Lung (tissue), 12 donors: Measurements from ENCODE around the gene SLMAP. TPM values are rescaled to one million over a fixed set of nuclear protein-coding genes. Genes with fewer than 3 reads are reported as not detected.
A peak's percentile ranks its signal among the peaks of the same experiment; 100 is the strongest.

Experiments used
- ATAC-seq: fragments of 200-7000 bp; cut with Tn5 transposase; one replicate; pipeline ENCODE4 v1.9.1; 2020; ENCODE audit warnings: moderate number of reproducible peaks; ENCODE audit not compliant: insufficient read depth, low FRiP score
- DNase-seq, 3 donors: peaks; one replicate each; pipeline ENCODE4 v3.0.0-alpha.2; 2013 to 2017
- H3K27ac ChIP-seq, 2 donors: one replicate each; pipeline ENCODE4 v1.5.1; 2013; ENCODE audit warnings: mild to moderate bottlenecking in 2 of 2, moderate library complexity in 2 of 2, control low read depth in 1 of 2, inconsistent platforms in 1 of 2, low read depth in 1 of 2, low read length in 1 of 2
- H3K27me3 ChIP-seq, 3 donors: one replicate each; pipeline ENCODE4 v1.5.1; 2013; ENCODE audit warnings: low read length in 2 of 3; ENCODE audit not compliant: control insufficient read depth in 3 of 3, insufficient read depth in 3 of 3
- H3K36me3 ChIP-seq, 4 donors: one replicate each; pipeline ENCODE4 v1.5.1; 2013; ENCODE audit warnings: low read length in 4 of 4, mild to moderate bottlenecking in 1 of 4, moderate library complexity in 1 of 4; ENCODE audit not compliant: control insufficient read depth in 4 of 4, insufficient read depth in 4 of 4
- H3K4me1 ChIP-seq, 5 donors: one replicate each; pipeline ENCODE4 v1.5.1; 2013; ENCODE audit warnings: low read length in 5 of 5, mild to moderate bottlenecking in 2 of 5, moderate library complexity in 1 of 5; ENCODE audit not compliant: control insufficient read depth in 5 of 5, insufficient read depth in 5 of 5
- H3K4me3 ChIP-seq: one replicate; pipeline ENCODE4 v1.5.1; 2013; ENCODE audit warnings: mild to moderate bottlenecking, control low read depth, moderate library complexity
- H3K9ac ChIP-seq, 2 donors: one replicate each; pipeline ENCODE4 v1.5.1; 2013; ENCODE audit warnings: low read length in 2 of 2, control low read depth in 1 of 2; ENCODE audit not compliant: insufficient read depth in 1 of 2
- H3K9me3 ChIP-seq, 4 donors: one replicate each; pipeline ENCODE4 v1.5.1; 2013; ENCODE audit warnings: low read length in 3 of 4, mild to moderate bottlenecking in 1 of 4, moderate library complexity in 1 of 4; ENCODE audit not compliant: control insufficient read depth in 4 of 4, insufficient read depth in 3 of 4
- CTCF ChIP-seq: IDR thresholded peaks from 2 replicates; pipeline ENCODE4 v1.5.1; 2012; ENCODE audit warnings: mild to moderate bottlenecking; ENCODE audit errors: control extremely low read depth, extremely low read depth
- WGBS, 2 donors: extraction: QIAGEN DNeasy Blood & Tissue Kit; methylation state at CpG; one replicate each; pipeline ENCODE4 v1.1.7; 2013; 5-methylcytosine and 5-hydroxymethylcytosine counted together
- polyA plus RNA-seq, 2 donors: library from polyadenylated mRNA; stranded (reverse); fragments of 200-250 nt; gene quantifications; one replicate each; pipeline ENCODE4 v1.2.1, GENCODE V29; 2013
- total RNA-seq, 2 donors: library from RNA; depleted of rRNA in 1 of 2; stranded (reverse); fragments of >200 nt in 1 of 2; gene quantifications; one replicate each; pipeline ENCODE4 v1.2.1, GENCODE V29; 2014 to 2021
- donor health status: control.
- donor health status: control.
- donor health status: Bipolar disorder and iron deficiency.
- donor health status: healthy.
- donor health status: DM: yes; HTN: yes; CAD: no.

SLMAP gene
- total and polyA plus RNA-seq, 4 donors = 11.4 to 118 (median 47.2) TPM

- Histone ChIP-seq H3K4me3 (no peak overlapping the region), H3K9ac (no peak overlapping the region), H3K27me3 (no peaks in the 10 kb centered on the region), H3K36me3 (peaks cover 0 to 2% (median 0%) of the 10 kb centered on the region in 4 donors), H3K9me3 (no peaks in the 10 kb centered on the region), H3K4me1 (peaks cover 3 to 19% (median 13%) of the 10 kb centered on the region in 5 donors), H3K27ac (no peak overlapping the region)
- no peak for ATAC-seq
- no peak for DNase-seq
- no peak for TF ChIP-seq CTCF
Observed at GRCh38 chr3:57822686-57823085, 66.6 kb downstream of the SLMAP start.

- TF ChIP-seq CTCF = no peak
- no peak for ATAC-seq
- Histone ChIP-seq H3K4me3 (no peak overlapping the region), H3K27ac (no peak overlapping the region), H3K4me1 (peaks cover 1 to 15% (median 12%) of the 10 kb centered on the region in 5 donors), H3K36me3 (peaks cover 0 to 2% (median 0%) of the 10 kb centered on the region in 4 donors), H3K9me3 (no peaks in the 10 kb centered on the region), H3K9ac (no peak overlapping the region), H3K27me3 (no peaks in the 10 kb centered on the region)
- 59 to 61% methylated on average over 3 of the region's 3 CpGs for WGBS, 2 donors
- no peak for DNase-seq
Observed at GRCh38 chr3:57825116-57825515, 69.0 kb downstream of the SLMAP start.

GRCh38 chr3:57826245-57826951 is 70.3 kb downstream of the SLMAP start:
- DNase-seq (peak in 1 of 3 donors; percentile 22), ATAC-seq (no peak)
- Histone ChIP-seq H3K36me3 (peaks cover 0 to 2% (median 0%) of the 10 kb centered on the region in 4 donors), H3K27me3 (no peaks in the 10 kb centered on the region), H3K9me3 (no peaks in the 10 kb centered on the region), H3K4me3 (no peak overlapping the region), H3K27ac (no peak overlapping the region), H3K9ac (no peak overlapping the region), H3K4me1 (peaks cover 1 to 13% (median 9%) of the 10 kb centered on the region in 5 donors)
- TF ChIP-seq CTCF = no peak
- 92 to 96% methylated on average over 1 of the region's 1 CpG for WGBS, 2 donors
